GM12891 (cell line): ENCODE measurements around the gene KDM2B.
A peak's percentile ranks its signal among the peaks of the same experiment; 100 is the strongest.

Source experiments
- DNase-seq: peaks from one replicate; pipeline ENCODE4 v3.0.0; 2011; ENCODE audit warnings: low spot score; ENCODE audit not compliant: insufficient read length
- FAIRE-seq: peaks from 2 replicates; lab custom pipeline; 2011; peaks lifted over from hg19 to GRCh38; lab: Jason Lieb, UNC
- PAX5 ChIP-seq: IDR thresholded peaks from 2 replicates; pipeline ENCODE4 v1.6.1; 2011; ENCODE audit warnings: low read length, moderate library complexity, mild to moderate bottlenecking; ENCODE audit not compliant: insufficient read depth, severe bottlenecking
- POLR2A ChIP-seq: IDR thresholded peaks from 2 replicates; pipeline ENCODE4 v1.6.1; 2011; ENCODE audit warnings: low read depth, low read length, control low read depth
- POLR2AphosphoS5 ChIP-seq: IDR thresholded peaks from 2 replicates; pipeline ENCODE4 v1.6.1; 2011; ENCODE audit warnings: low read depth, low read length, control low read depth
- POU2F2 ChIP-seq: IDR thresholded peaks from 2 replicates; pipeline ENCODE4 v1.6.1; 2011; ENCODE audit warnings: low read depth, mild to moderate bottlenecking, control low read depth, low read length, moderate library complexity
- SPI1 ChIP-seq: IDR thresholded peaks from 2 replicates; pipeline ENCODE4 v1.6.1; 2011; ENCODE audit warnings: low read depth, low read length, control low read depth
- TAF1 ChIP-seq: IDR thresholded peaks from 2 replicates; pipeline ENCODE4 v1.6.1; 2011; ENCODE audit warnings: low read depth, low read length, control low read depth

KDM2B gene

GRCh38 chr12:121465921-121466793 is 114.7 kb downstream of the KDM2B start:
- no peak for DNase-seq
- FAIRE-seq = peak; percentile 20
- TF ChIP-seq POLR2A (no peak), POLR2AphosphoS5 (no peak), TAF1 (no peak), POU2F2 (no peak), SPI1 (peak; percentile 92), PAX5 (no peak)

- TF ChIP-seq POU2F2 (no peak), POLR2A (no peak), SPI1 (no peak), TAF1 (no peak), POLR2AphosphoS5 (no peak), PAX5 (no peak)
- DNase-seq (no peak), FAIRE-seq (no peak)
These were observed 116.5 kb downstream of the KDM2B start for GRCh38 chr12:121464331-121464730.

- TF ChIP-seq SPI1 = peak; percentile 28; the same call in 1 of the 2 replicates
- TF ChIP-seq POLR2AphosphoS5 = no peak
- FAIRE-seq (no peak), DNase-seq (no peak)
These were observed 119.8 kb downstream of the KDM2B start for GRCh38 chr12:121461048-121461447.

DNA sequence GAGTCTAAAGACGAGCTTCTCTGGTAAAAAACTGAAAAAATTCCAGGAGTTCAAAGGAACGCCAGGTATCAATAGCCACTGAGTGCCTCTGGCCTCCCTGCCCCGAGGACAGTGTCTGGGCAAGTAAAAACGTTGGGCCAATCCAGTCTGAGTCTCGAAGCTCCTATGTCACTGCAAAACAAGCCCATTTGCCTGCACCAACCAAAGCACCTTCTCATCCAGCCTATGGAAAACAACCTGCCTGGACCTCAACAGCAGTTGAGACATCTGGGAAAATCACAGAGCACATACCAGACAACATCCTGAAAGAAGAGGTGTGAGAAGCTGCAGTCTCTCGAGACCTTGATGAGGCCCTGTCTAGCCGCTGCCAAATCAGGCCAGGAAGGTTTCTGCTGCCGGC is 124.3 kb downstream of the KDM2B start:
- no peak for TF ChIP-seq POU2F2
- no peak for TF ChIP-seq TAF1
- TF ChIP-seq SPI1 = no peak
- TF ChIP-seq POLR2A = no peak
- TF ChIP-seq PAX5 = no peak
- TF ChIP-seq POLR2AphosphoS5 = no peak
- FAIRE-seq = no peak
- no peak for DNase-seq

GRCh38 chr12:121455766-121456420 is 124.9 kb downstream of the KDM2B start:
- no peak for TF ChIP-seq SPI1
- DNase-seq (no peak), FAIRE-seq (no peak)

DNA sequence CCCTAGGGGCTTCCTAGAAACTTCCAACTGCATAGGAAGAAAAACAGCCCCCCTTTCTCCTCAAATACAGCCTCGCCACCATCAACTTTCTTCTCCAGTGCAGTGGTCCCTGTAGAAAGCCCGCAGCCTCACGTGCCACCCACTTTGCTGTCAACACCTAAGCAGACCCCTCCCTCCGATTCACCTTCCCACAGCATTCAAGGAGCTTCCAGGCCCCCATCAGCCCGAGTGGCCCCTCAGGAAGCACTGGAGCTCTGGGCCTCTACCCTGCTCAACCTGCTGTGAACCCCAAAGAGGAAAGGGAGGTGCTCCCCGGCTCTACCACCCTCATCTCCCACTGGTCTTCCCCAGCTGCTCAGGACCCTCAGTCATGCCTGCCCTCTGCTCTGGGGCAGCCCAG is 125.9 kb downstream of the KDM2B start:
- no peak for TF ChIP-seq POU2F2
- no peak for TF ChIP-seq POLR2AphosphoS5
- TF ChIP-seq TAF1 = no peak
- TF ChIP-seq SPI1 = no peak
- no peak for TF ChIP-seq PAX5
- no peak for TF ChIP-seq POLR2A
- DNase-seq (no peak), FAIRE-seq (no peak)

GRCh38 chr12:121453629-121454028 is 127.2 kb downstream of the KDM2B start:
- FAIRE-seq = no peak
- TF ChIP-seq PAX5 (no peak), POLR2AphosphoS5 (no peak), TAF1 (no peak), SPI1 (no peak), POU2F2 (no peak), POLR2A (no peak)
- DNase-seq = no peak

DNA sequence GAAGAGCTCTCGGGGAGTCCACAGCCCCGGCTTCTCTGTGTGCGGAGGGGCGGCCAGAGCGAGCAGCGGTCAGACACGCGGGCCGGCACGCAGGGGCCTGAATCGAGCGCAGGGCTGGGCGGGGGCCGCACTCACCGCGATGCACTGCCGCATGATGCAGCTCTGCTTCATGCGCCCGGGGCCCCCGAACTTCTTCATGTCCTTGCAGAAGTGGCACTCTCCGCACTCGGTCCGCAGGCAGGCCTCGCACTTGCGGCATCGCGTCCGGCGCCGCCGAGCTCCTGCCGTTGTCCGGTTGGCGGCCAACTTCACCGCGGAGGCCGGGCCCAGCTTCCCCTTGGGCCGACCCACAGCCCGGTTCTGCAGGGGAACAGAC is 127.8 kb downstream of the KDM2B start:
- TF ChIP-seq TAF1 (no peak), SPI1 (no peak), POU2F2 (no peak), PAX5 (no peak), POLR2A (no peak), POLR2AphosphoS5 (no peak)
- DNase-seq (no peak), FAIRE-seq (no peak)

DNA sequence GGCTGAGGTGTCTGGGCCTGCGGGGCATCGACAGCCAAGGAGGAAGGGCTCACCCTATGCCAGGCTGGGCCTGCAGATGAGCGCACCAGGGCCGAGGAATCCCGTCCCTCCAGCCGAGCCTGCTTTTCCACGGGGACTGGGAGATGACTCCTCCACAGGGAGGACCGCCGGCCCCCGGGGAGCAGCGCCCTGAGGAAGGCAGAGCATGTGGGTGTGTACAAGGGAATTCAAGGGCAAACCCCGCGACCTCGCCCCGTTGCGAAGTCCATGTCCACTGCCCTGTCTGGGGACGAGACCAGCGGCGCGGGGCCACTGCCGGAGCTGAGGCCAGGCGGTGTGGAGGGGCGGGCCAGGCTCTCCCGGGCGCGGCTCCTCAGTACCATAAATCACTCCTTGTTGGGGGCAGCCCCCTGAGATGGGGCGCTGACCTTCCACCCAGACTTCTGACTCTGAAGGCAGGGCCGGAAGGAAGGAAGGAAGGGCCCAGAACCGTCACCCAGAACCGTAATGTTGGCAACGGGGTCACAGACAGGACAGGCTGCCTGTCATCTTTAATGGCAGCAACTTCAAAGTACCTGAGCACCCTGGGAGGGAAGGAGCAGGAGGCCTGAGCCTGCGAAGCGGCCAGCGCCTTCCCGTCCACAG is 128.4 kb downstream of the KDM2B start:
- FAIRE-seq (no peak), DNase-seq (no peak)
- TF ChIP-seq POLR2A = no peak
- TF ChIP-seq TAF1 = no peak
- TF ChIP-seq PAX5 = no peak
- no peak for TF ChIP-seq POU2F2
- TF ChIP-seq SPI1 = no peak
- no peak for TF ChIP-seq POLR2AphosphoS5
